HepG2 (cell line): Measurements from ENCODE around the gene NDUFV1. TPM values are rescaled to one million over a fixed set of nuclear protein-coding genes. Genes with fewer than 3 reads are reported as not detected.
A peak's percentile ranks its signal among the peaks of the same experiment; 100 is the strongest.

ENCODE experiments used
- FOXM1 ChIP-seq: sonication (generic); formaldehyde crosslinking; IDR thresholded peaks from 2 replicates; pipeline ENCODE4 v1.5.0; 2020; ENCODE audit warnings: missing genetic modification reagents
- GLI4 ChIP-seq: sonication (generic); formaldehyde crosslinking; IDR thresholded peaks from 2 replicates; pipeline ENCODE4 v1.5.1; 2020; ENCODE audit warnings: missing genetic modification reagents, mild to moderate bottlenecking, moderate library complexity, borderline replicate concordance
- IKZF1 ChIP-seq: fragments of 450-650 bp; IDR thresholded peaks from 2 replicates; pipeline ENCODE4 v1.7.1; 2016
- MED8 ChIP-seq: sonication (generic); formaldehyde crosslinking; IDR thresholded peaks from 2 replicates; pipeline ENCODE4 v1.8.1; 2023; ENCODE audit warnings: mild to moderate bottlenecking, missing genetic modification reagents; ENCODE audit not compliant: insufficient replicate concordance
- NFKBIZ ChIP-seq: IDR thresholded peaks from 2 replicates; pipeline ENCODE4 v1.6.1; 2018; ENCODE audit warnings: missing genetic modification reagents, missing compliant biosample characterization
- SIX1 ChIP-seq: sonication (generic); formaldehyde crosslinking; IDR thresholded peaks from 2 replicates; pipeline ENCODE4 v1.4.0; 2020; ENCODE audit warnings: missing genetic modification reagents, borderline replicate concordance
- SMARCE1 ChIP-seq: fragments of 450-650 bp; IDR thresholded peaks from 2 replicates; pipeline ENCODE4 v1.6.1; 2017; ENCODE audit warnings: borderline replicate concordance
- SYNCRIP ChIP-seq: fragments of 200-400 bp; formaldehyde crosslinking; IDR thresholded peaks from 2 replicates; pipeline ENCODE4 v1.6.1; 2018; ENCODE audit warnings: mild to moderate bottlenecking, low read depth, low read length; ENCODE audit not compliant: insufficient read depth
- TCF7L2 ChIP-seq: IDR thresholded peaks from 2 replicates; pipeline ENCODE4 v1.6.1; 2011; ENCODE audit warnings: mild to moderate bottlenecking, low read depth, low read length, moderate library complexity
- TEAD2 ChIP-seq: sonication (generic); formaldehyde crosslinking; IDR thresholded peaks from 2 replicates; pipeline ENCODE4 v1.9.0; 2021; ENCODE audit warnings: missing genetic modification reagents
- USF2 ChIP-seq, 2 experiments: sonication (generic) in 1 of 2; formaldehyde crosslinking in 1 of 2; IDR thresholded peaks; 2 replicates each; pipeline versions ENCODE4 v1.5.1 to v1.6.1; 2011 to 2020; ENCODE audit warnings: borderline replicate concordance in 1 of 2, low read depth in 1 of 2, low read length in 1 of 2, mild to moderate bottlenecking in 1 of 2, missing genetic modification reagents in 1 of 2, moderate library complexity in 1 of 2
- YEATS2 ChIP-seq: sonication (generic); formaldehyde crosslinking; IDR thresholded peaks from 2 replicates; pipeline ENCODE4 v1.4.0; 2020; ENCODE audit warnings: missing genetic modification reagents, borderline replicate concordance
- ZBED4 ChIP-seq: sonication (generic); formaldehyde crosslinking; IDR thresholded peaks from 2 replicates; pipeline ENCODE4 v1.4.0; 2020; ENCODE audit warnings: missing genetic modification reagents, borderline replicate concordance
- ZNF253 ChIP-seq: sonication (generic); formaldehyde crosslinking; IDR thresholded peaks from 2 replicates; pipeline ENCODE4 v1.8.0; 2022; ENCODE audit warnings: mild to moderate bottlenecking, missing genetic modification reagents, borderline replicate concordance
- ZNF263 ChIP-seq: sonication (generic); formaldehyde crosslinking; IDR thresholded peaks from 2 replicates; pipeline ENCODE4 v1.4.0; 2020; ENCODE audit warnings: missing genetic modification reagents
- ZNF432 ChIP-seq: sonication (generic); formaldehyde crosslinking; IDR thresholded peaks from 2 replicates; pipeline ENCODE4 v1.5.0; 2020; ENCODE audit warnings: missing genetic modification reagents, mild to moderate bottlenecking, borderline replicate concordance
- ZNF589 ChIP-seq: sonication (generic); formaldehyde crosslinking; conservative IDR thresholded peaks from 2 replicates; pipeline ENCODE4 v1.8.0; 2022; ENCODE audit warnings: mild to moderate bottlenecking, moderate library complexity, missing genetic modification reagents
- polyA plus RNA-seq, 8 experiments: library from polyadenylated mRNA; depleted of rRNA in 3 of 8; stranded (reverse) in 7 of 8; unstranded in 1 of 8; fragments of >200 nt; fragmentation: Illumina TruSeq in 4 of 8; extraction: Trizol in 4 of 8; gene quantifications; 2 replicates each; pipeline versions ENCODE4 v1.2.1 to v1.2.3, GENCODE V29; 2011 to 2016; ENCODE audit warnings: low read depth in 4 of 8, missing spikeins in 1 of 8, mixed read lengths in 1 of 8; ENCODE audit not compliant: insufficient read depth in 1 of 8
- total RNA-seq, 5 experiments: library from RNA; depleted of rRNA; stranded (reverse); fragments of >200 nt; fragmentation: Illumina TruSeq; extraction: Trizol; gene quantifications; 2 replicates each; pipeline ENCODE4 v1.2.3, GENCODE V29; 2016; ENCODE audit warnings: low read depth in 1 of 5
- TF ChIP-seq, protein P1 (sequence below): sonication (generic); formaldehyde crosslinking; IDR thresholded peaks from 2 replicates; pipeline ENCODE4 v1.4.0; 2020; ENCODE audit warnings: missing genetic modification reagents, borderline replicate concordance
- TF ChIP-seq, protein P2 (sequence below): IDR thresholded peaks from 2 replicates; pipeline ENCODE4 v1.6.1; 2018; ENCODE audit warnings: missing genetic modification reagents
- TF ChIP-seq, protein P3 (sequence below): sonication (generic); formaldehyde crosslinking; IDR thresholded peaks from 2 replicates; pipeline ENCODE4 v1.4.0; 2020; ENCODE audit warnings: mild to moderate bottlenecking, missing genetic modification reagents

The NDUFV1 gene
- total and polyA plus RNA-seq, 2 of the 13 experiments (the other 11 are each of a cell fraction or from before 2014, with no cell fraction given) = 88.9 to 137 TPM

- 0 out of 2 replicates have a peak, but pooled peaks have one; percentile 9 for TF ChIP-seq USF2 (IDR thresholded peaks at IDR 0.05; ENCODE audit: low read depth, low read length)
- TF ChIP-seq USF2 (CRISPR knock-in tag; IDR thresholded peaks at IDR 0.05; ENCODE audit: borderline replicate concordance) = peak; percentile 50; the same call in 1 of the 2 replicates
- TF ChIP-seq ZNF263 (CRISPR knock-in tag) = peak; percentile 92
- TF ChIP-seq TCF7L2 = no peak
- TF ChIP-seq YEATS2 (CRISPR knock-in tag) = peak; percentile 94
- TF ChIP-seq SIX1 = no peak
- no peak for TF ChIP-seq SYNCRIP
- no peak for TF ChIP-seq SMARCE1
- no peak for TF ChIP-seq TEAD2 (CRISPR knock-in tag)
- TF ChIP-seq, protein P1, sequence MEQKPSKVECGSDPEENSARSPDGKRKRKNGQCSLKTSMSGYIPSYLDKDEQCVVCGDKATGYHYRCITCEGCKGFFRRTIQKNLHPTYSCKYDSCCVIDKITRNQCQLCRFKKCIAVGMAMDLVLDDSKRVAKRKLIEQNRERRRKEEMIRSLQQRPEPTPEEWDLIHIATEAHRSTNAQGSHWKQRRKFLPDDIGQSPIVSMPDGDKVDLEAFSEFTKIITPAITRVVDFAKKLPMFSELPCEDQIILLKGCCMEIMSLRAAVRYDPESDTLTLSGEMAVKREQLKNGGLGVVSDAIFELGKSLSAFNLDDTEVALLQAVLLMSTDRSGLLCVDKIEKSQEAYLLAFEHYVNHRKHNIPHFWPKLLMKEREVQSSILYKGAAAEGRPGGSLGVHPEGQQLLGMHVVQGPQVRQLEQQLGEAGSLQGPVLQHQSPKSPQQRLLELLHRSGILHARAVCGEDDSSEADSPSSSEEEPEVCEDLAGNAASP (CRISPR knock-in tag) = 0 out of 2 replicates have a peak, but pooled peaks have one; percentile 27
- no peak for TF ChIP-seq GLI4 (CRISPR knock-in tag)
- TF ChIP-seq, protein P2, sequence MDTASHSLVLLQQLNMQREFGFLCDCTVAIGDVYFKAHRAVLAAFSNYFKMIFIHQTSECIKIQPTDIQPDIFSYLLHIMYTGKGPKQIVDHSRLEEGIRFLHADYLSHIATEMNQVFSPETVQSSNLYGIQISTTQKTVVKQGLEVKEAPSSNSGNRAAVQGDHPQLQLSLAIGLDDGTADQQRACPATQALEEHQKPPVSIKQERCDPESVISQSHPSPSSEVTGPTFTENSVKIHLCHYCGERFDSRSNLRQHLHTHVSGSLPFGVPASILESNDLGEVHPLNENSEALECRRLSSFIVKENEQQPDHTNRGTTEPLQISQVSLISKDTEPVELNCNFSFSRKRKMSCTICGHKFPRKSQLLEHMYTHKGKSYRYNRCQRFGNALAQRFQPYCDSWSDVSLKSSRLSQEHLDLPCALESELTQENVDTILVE (CRISPR knock-in tag) = peak; percentile 46; the same call in 1 of the 2 replicates
- TF ChIP-seq ZNF432 (CRISPR knock-in tag) = no peak
- TF ChIP-seq IKZF1 = no peak
- TF ChIP-seq FOXM1 (CRISPR knock-in tag) = no peak
- TF ChIP-seq, protein P3, sequence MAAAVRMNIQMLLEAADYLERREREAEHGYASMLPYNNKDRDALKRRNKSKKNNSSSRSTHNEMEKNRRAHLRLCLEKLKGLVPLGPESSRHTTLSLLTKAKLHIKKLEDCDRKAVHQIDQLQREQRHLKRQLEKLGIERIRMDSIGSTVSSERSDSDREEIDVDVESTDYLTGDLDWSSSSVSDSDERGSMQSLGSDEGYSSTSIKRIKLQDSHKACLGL (CRISPR knock-in tag) = no peak; the same call in 1 of the 2 replicates
- no peak for TF ChIP-seq MED8 (CRISPR knock-in tag)
- no peak for TF ChIP-seq ZNF253 (CRISPR knock-in tag)
- no peak for TF ChIP-seq ZBED4 (CRISPR knock-in tag)
- no peak for TF ChIP-seq ZNF589 (CRISPR knock-in tag)
- TF ChIP-seq NFKBIZ (CRISPR knock-in tag) = no peak
These were observed at the start of gene NDUFV1 (continued) for GRCh38 chr11:67606492-67607295.
